ENCODE data around the gene KIFC1. TPM values are rescaled to one million over a fixed set of nuclear protein-coding genes. Genes with fewer than 3 reads are reported as not detected.

Gene KIFC1
- total and polyA plus RNA-seq, 9 of the 15 experiments (the other 6 are each of a cell fraction or from before 2014, with no cell fraction given), result 1.3 to 95.2 (median 76.9) TPM

DNA sequence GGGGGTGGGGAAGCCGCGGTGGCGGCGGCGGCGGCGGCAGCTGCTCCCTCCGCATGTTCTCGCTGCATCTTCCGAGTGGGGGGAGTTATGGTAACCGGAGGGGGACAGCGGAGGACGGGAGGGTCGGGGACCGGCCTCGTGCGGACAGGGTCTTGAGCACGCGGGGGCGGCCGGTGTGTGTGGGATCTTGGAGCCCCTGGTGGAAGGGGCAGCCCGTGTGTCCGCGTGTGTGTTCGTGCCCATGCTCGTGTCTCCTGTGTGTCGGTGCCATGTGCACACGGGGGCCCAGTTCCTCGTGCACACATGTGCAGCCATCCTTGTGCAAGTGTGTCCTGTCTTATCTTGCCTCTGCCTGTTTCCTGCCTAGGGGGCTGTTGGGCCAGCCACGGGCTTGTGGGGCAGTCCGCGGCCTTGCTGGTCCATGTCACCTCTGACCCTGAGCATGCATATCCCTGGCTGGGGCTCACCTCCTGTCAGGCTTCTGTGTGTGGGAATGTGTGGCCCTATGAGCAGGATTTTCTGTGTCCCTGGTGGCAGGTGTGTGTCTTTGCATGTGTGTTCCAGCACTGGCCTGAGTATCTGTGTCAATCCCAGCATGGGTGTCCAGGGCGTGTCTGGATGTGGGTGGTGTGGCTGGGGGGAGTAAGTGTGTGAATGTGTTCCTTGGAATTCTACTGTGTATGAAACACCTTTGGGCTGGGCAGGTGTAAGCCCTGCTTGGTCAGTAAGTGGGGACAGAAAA is 36.8 kb downstream of the KIFC1 start (continued):
- TF ChIP-seq ZNF589 (CRISPR knock-in tag; IDR thresholded peaks at IDR 0.05; ENCODE audit: low read depth) (peak; percentile 80; the same call in 1 of the 2 replicates), NR1H2 (CRISPR knock-in tag; IDR thresholded peaks at IDR 0.05) (no peak), ETV5 (CRISPR knock-in tag; IDR thresholded peaks at IDR 0.05; ENCODE audit: low read depth) (peak; percentile 79; the same call in 1 of the 2 replicates), NR4A1 (CRISPR knock-in tag; IDR thresholded peaks at IDR 0.05) (peak; percentile 80; the same call in 1 of the 2 replicates), NR4A1 (tag; IDR thresholded peaks at IDR 0.05) (peak; percentile 86; the same call in 1 of the 2 replicates), ZNF76 (CRISPR knock-in tag; IDR thresholded peaks at IDR 0.05; ENCODE audit: borderline replicate concordance) (peak; percentile 65; the same call in 1 of the 2 replicates), DIDO1 (tag; IDR thresholded peaks at IDR 0.05; ENCODE audit: low read depth) (no peak), ZBTB8A (IDR thresholded peaks at IDR 0.05; ENCODE audit: partially characterized antibody) (no peak), LEF1 (IDR thresholded peaks at IDR 0.05) (peak; percentile 54; the same call in 1 of the 2 replicates), MCM3 (IDR thresholded peaks at IDR 0.05) (no peak), ZNF830 (CRISPR knock-in tag; IDR thresholded peaks at IDR 0.05) (no peak), NR2C2 (CRISPR knock-in tag; IDR thresholded peaks at IDR 0.05) (peak; percentile 92), NR2C2 (tag; IDR thresholded peaks at IDR 0.05) (peak; percentile 88), DMBX1 (CRISPR knock-in tag; IDR thresholded peaks at IDR 0.05; ENCODE audit: borderline replicate concordance) (peak; percentile 75), ZBTB1 (CRISPR knock-in tag; IDR thresholded peaks at IDR 0.05; ENCODE audit: borderline replicate concordance, low read depth) (peak; percentile 96)
- TF ChIP-seq, protein P1, sequence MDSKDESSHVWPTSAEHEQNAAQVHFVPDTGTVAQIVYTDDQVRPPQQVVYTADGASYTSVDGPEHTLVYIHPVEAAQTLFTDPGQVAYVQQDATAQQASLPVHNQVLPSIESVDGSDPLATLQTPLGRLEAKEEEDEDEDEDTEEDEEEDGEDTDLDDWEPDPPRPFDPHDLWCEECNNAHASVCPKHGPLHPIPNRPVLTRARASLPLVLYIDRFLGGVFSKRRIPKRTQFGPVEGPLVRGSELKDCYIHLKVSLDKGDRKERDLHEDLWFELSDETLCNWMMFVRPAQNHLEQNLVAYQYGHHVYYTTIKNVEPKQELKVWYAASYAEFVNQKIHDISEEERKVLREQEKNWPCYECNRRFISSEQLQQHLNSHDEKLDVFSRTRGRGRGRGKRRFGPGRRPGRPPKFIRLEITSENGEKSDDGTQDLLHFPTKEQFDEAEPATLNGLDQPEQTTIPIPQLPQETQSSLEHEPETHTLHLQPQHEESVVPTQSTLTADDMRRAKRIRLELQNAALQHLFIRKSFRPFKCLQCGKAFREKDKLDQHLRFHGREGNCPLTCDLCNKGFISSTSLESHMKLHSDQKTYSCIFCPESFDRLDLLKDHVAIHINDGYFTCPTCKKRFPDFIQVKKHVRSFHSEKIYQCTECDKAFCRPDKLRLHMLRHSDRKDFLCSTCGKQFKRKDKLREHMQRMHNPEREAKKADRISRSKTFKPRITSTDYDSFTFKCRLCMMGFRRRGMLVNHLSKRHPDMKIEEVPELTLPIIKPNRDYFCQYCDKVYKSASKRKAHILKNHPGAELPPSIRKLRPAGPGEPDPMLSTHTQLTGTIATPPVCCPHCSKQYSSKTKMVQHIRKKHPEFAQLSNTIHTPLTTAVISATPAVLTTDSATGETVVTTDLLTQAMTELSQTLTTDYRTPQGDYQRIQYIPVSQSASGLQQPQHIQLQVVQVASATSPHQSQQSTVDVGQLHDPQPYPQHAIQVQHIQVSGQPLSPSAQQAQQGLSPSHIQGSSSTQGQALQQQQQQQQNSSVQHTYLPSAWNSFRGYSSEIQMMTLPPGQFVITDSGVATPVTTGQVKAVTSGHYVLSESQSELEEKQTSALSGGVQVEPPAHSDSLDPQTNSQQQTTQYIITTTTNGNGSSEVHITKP (IDR thresholded peaks at IDR 0.05; ENCODE audit: partially characterized antibody), result no peak
- TF ChIP-seq, protein P2, sequence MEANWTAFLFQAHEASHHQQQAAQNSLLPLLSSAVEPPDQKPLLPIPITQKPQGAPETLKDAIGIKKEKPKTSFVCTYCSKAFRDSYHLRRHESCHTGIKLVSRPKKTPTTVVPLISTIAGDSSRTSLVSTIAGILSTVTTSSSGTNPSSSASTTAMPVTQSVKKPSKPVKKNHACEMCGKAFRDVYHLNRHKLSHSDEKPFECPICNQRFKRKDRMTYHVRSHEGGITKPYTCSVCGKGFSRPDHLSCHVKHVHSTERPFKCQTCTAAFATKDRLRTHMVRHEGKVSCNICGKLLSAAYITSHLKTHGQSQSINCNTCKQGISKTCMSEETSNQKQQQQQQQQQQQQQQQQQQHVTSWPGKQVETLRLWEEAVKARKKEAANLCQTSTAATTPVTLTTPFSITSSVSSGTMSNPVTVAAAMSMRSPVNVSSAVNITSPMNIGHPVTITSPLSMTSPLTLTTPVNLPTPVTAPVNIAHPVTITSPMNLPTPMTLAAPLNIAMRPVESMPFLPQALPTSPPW (CRISPR knock-in tag; IDR thresholded peaks at IDR 0.05), result peak; percentile 84
- TF ChIP-seq, protein P3, sequence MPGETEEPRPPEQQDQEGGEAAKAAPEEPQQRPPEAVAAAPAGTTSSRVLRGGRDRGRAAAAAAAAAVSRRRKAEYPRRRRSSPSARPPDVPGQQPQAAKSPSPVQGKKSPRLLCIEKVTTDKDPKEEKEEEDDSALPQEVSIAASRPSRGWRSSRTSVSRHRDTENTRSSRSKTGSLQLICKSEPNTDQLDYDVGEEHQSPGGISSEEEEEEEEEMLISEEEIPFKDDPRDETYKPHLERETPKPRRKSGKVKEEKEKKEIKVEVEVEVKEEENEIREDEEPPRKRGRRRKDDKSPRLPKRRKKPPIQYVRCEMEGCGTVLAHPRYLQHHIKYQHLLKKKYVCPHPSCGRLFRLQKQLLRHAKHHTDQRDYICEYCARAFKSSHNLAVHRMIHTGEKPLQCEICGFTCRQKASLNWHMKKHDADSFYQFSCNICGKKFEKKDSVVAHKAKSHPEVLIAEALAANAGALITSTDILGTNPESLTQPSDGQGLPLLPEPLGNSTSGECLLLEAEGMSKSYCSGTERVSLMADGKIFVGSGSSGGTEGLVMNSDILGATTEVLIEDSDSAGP (CRISPR knock-in tag; IDR thresholded peaks at IDR 0.05), result peak; percentile 79
